Measurements from ENCODE around the gene CLHC1. TPM values are rescaled to one million over a fixed set of nuclear protein-coding genes. Genes with fewer than 3 reads are reported as not detected.
A peak's percentile ranks its signal among the peaks of the same experiment; 100 is the strongest.

The CLHC1 gene
- total RNA-seq, 6 experiments from 2014 or later, result 5.1 to 8.4 (median 6.2) TPM

- Mint-ChIP-seq H3K4me3 (no peak overlapping the region), H3K36me3 (ENCODE audit: low read depth) (no peaks in the 10 kb centered on the region), H3K27ac (no peak overlapping the region), H3K9me3 (no peaks in the 10 kb centered on the region), H3K4me1 (ENCODE audit: low read depth) (peaks cover 77% of the 10 kb centered on the region), H3K27me3 (ENCODE audit: insufficient read depth) (0 out of 2 replicates have a peak, but pooled peaks cover 2% of the 10 kb centered on the region)
- TF ChIP-seq CTCF (IDR thresholded peaks at IDR 0.05), result no peak
- no peak for DNase-seq
These were observed 70.5 kb downstream of the CLHC1 start for GRCh38 chr2:55161295-55162210.

- no peak overlapping the region for H3K27ac Mint-ChIP-seq
- no peak for DNase-seq
- H3K4me1 Mint-ChIP-seq (ENCODE audit: low read depth), result peaks cover 77% of the 10 kb centered on the region
- H3K9me3 Mint-ChIP-seq, result no peaks in the 10 kb centered on the region
- TF ChIP-seq CTCF (IDR thresholded peaks at IDR 0.05), result no peak
- H3K36me3 Mint-ChIP-seq (ENCODE audit: low read depth), result no peaks in the 10 kb centered on the region
- H3K4me3 Mint-ChIP-seq, result no peak overlapping the region
- H3K27me3 Mint-ChIP-seq (ENCODE audit: insufficient read depth), result 0 out of 2 replicates have a peak, but pooled peaks cover 2% of the 10 kb centered on the region
These were observed 71.7 kb downstream of the CLHC1 start for GRCh38 chr2:55160422-55160821.

GRCh38 chr2:55159752-55160151 is 72.3 kb downstream of the CLHC1 start:
- H3K27me3 Mint-ChIP-seq (ENCODE audit: insufficient read depth), result 0 out of 2 replicates have a peak, but pooled peaks cover 2% of the 10 kb centered on the region
- no peak overlapping the region for H3K27ac Mint-ChIP-seq
- H3K9me3 Mint-ChIP-seq, result no peaks in the 10 kb centered on the region
- no peak for TF ChIP-seq CTCF (IDR thresholded peaks at IDR 0.05)
- H3K36me3 Mint-ChIP-seq (ENCODE audit: low read depth), result no peaks in the 10 kb centered on the region
- DNase-seq, result no peak
- H3K4me3 Mint-ChIP-seq, result no peak overlapping the region
- H3K4me1 Mint-ChIP-seq (ENCODE audit: low read depth), result peaks cover 77% of the 10 kb centered on the region

- Mint-ChIP-seq H3K36me3 (ENCODE audit: low read depth) (no peaks in the 10 kb centered on the region), H3K27ac (no peak overlapping the region), H3K27me3 (ENCODE audit: insufficient read depth) (0 out of 2 replicates have a peak, but pooled peaks cover 2% of the 10 kb centered on the region), H3K9me3 (no peaks in the 10 kb centered on the region), H3K4me3 (no peak overlapping the region), H3K4me1 (ENCODE audit: low read depth) (peaks cover 77% of the 10 kb centered on the region)
- DNase-seq, result no peak
- no peak for TF ChIP-seq CTCF (IDR thresholded peaks at IDR 0.05)
These were observed 72.9 kb downstream of the CLHC1 start for GRCh38 chr2:55159037-55159651.

GRCh38 chr2:55158111-55158814 is 73.8 kb downstream of the CLHC1 start:
- Mint-ChIP-seq H3K36me3 (ENCODE audit: low read depth) (no peaks in the 10 kb centered on the region), H3K4me1 (ENCODE audit: low read depth) (peaks cover 77% of the 10 kb centered on the region), H3K27ac (peak overlapping the region; percentile 89; the same call in 1 of the 2 replicates), H3K4me3 (no peak overlapping the region), H3K27me3 (ENCODE audit: insufficient read depth) (0 out of 2 replicates have a peak, but pooled peaks cover 2% of the 10 kb centered on the region), H3K9me3 (no peaks in the 10 kb centered on the region)
- no peak for TF ChIP-seq CTCF (IDR thresholded peaks at IDR 0.05)
- DNase-seq, result no peak

All from HFFc6 (cell line).